Muscle of leg (tissue), 11 donors: Measurements from ENCODE around the gene PCBP3. TPM values are rescaled to one million over a fixed set of nuclear protein-coding genes. Genes with fewer than 3 reads are reported as not detected.
"Not testable (repeated sequence)": the region's sequence is repeated elsewhere in the genome, so short reads cannot be mapped to it uniquely, and the experiment has no call there.

Source experiments
- DNase-seq: peaks from one replicate; pipeline ENCODE4 v3.0.0; 2013
- H3K27ac ChIP-seq: one replicate; pipeline ENCODE4 v1.5.1; 2013; ENCODE audit warnings: mild to moderate bottlenecking, low read length, control low read depth
- H3K27me3 ChIP-seq: one replicate; pipeline ENCODE4 v1.6.1; 2013; ENCODE audit warnings: low read length; ENCODE audit not compliant: control insufficient read depth, insufficient read depth
- H3K36me3 ChIP-seq: one replicate; pipeline ENCODE4 v1.6.1; 2013; ENCODE audit warnings: low read length; ENCODE audit not compliant: control insufficient read depth, insufficient read depth
- H3K4me1 ChIP-seq: one replicate; pipeline ENCODE4 v1.6.1; 2013; ENCODE audit warnings: low read length; ENCODE audit not compliant: control insufficient read depth, insufficient read depth
- H3K4me3 ChIP-seq: one replicate; pipeline ENCODE4 v1.5.1; 2013; ENCODE audit warnings: low read length, control low read depth
- H3K9me3 ChIP-seq: replicated peaks from 2 replicates; pipeline ENCODE4 v1.6.1; 2013; ENCODE audit warnings: low read depth, low read length; ENCODE audit not compliant: control insufficient read depth
- WGBS: methylation state at CpG from one replicate; pipeline ENCODE4 v1.1.5; 2013; ENCODE audit warnings: missing lambda C conversion rate; ENCODE audit not compliant: insufficient coverage; 5-methylcytosine and 5-hydroxymethylcytosine counted together
- polyA plus RNA-seq, 8 donors: library from polyadenylated mRNA; unstranded; fragments of 120-200 nt; gene quantifications; one replicate each; pipeline versions ENCODE4 v1.2.1 to v1.2.3, GENCODE V29; 2013; ENCODE audit warnings: inconsistent platforms in 1 of 8, low replicate concordance in 1 of 8; ENCODE audit not compliant: insufficient read length in 8 of 8, insufficient read depth in 1 of 8
- total RNA-seq: library from RNA; stranded (reverse); fragments of 120-200 nt; gene quantifications from one replicate; pipeline ENCODE4 v1.2.4, GENCODE V29; 2013

The PCBP3 gene
- total and polyA plus RNA-seq, 9 donors: 0.76 to 2.3 (median 1.2) TPM

- WGBS: 73% methylated on average over 7 of the region's 7 CpGs
- Histone ChIP-seq H3K9me3 (no peaks in the 10 kb centered on the region), H3K27me3 (peaks cover 18% of the 10 kb centered on the region), H3K4me3 (no peak overlapping the region), H3K4me1 (peaks cover 4% of the 10 kb centered on the region), H3K36me3 (no peaks in the 10 kb centered on the region), H3K27ac (no peak overlapping the region)
- no peak for DNase-seq
Observed at GRCh38 chr21:45623436-45623835, 20.1 kb upstream of the PCBP3 start.

- H3K4me3 ChIP-seq, H3K27me3 ChIP-seq, H3K27ac ChIP-seq, H3K9me3 ChIP-seq, H3K36me3 ChIP-seq, DNase-seq, H3K4me1 ChIP-seq: not testable (repeated sequence)
- no CpG with 5 or more reads among the region's 2 CpGs for WGBS
Observed at GRCh38 chr21:45626127-45626526, 17.4 kb upstream of the PCBP3 start.

GRCh38 chr21:45629046-45629981, 14.2 kb upstream of the PCBP3 start:
- H3K36me3 ChIP-seq: no peaks in the 10 kb centered on the region
- H3K4me3 ChIP-seq: no peak overlapping the region
- H3K27me3 ChIP-seq: peaks cover 6% of the 10 kb centered on the region
- H3K27ac ChIP-seq: no peak overlapping the region
- WGBS: 80% methylated on average over 26 of the region's 31 CpGs
- no peak for DNase-seq
- no peaks in the 10 kb centered on the region for H3K9me3 ChIP-seq
- no peaks in the 10 kb centered on the region for H3K4me1 ChIP-seq

- no peaks in the 10 kb centered on the region for H3K36me3 ChIP-seq
- no peak for DNase-seq
- 86% methylated on average over 14 of the region's 16 CpGs for WGBS
Observed at GRCh38 chr21:45630066-45630694, 13.3 kb upstream of the PCBP3 start.

GRCh38 chr21:45630876-45631275, 12.6 kb upstream of the PCBP3 start:
- Histone ChIP-seq H3K9me3 (no peaks in the 10 kb centered on the region), H3K4me3 (no peak overlapping the region), H3K36me3 (no peaks in the 10 kb centered on the region), H3K27me3 (peaks cover 6% of the 10 kb centered on the region), H3K4me1 (no peaks in the 10 kb centered on the region), H3K27ac (no peak overlapping the region)
- 93% methylated on average over 21 of the region's 22 CpGs for WGBS
- no peak for DNase-seq

More at GRCh38 chr21:45630066-45630694, 13.3 kb upstream of the PCBP3 start:
- Histone ChIP-seq H3K27ac (no peak overlapping the region), H3K9me3 (no peaks in the 10 kb centered on the region), H3K27me3 (peaks cover 6% of the 10 kb centered on the region), H3K4me3 (no peak overlapping the region), H3K4me1 (no peaks in the 10 kb centered on the region)

- H3K9me3 ChIP-seq: no peaks in the 10 kb centered on the region
- no peak overlapping the region for H3K4me3 ChIP-seq
- H3K4me1 ChIP-seq: no peaks in the 10 kb centered on the region
- 82% methylated on average over 10 of the region's 11 CpGs for WGBS
- H3K36me3 ChIP-seq: no peaks in the 10 kb centered on the region
- DNase-seq: no peak
- H3K27ac ChIP-seq: no peak overlapping the region
- H3K27me3 ChIP-seq: peaks cover 6% of the 10 kb centered on the region
Observed at GRCh38 chr21:45631540-45631939, 12.0 kb upstream of the PCBP3 start.

- Histone ChIP-seq H3K27me3 (peaks cover 9% of the 10 kb centered on the region), H3K4me3 (no peak overlapping the region), H3K9me3 (no peaks in the 10 kb centered on the region), H3K27ac (no peak overlapping the region), H3K36me3 (no peaks in the 10 kb centered on the region), H3K4me1 (no peaks in the 10 kb centered on the region)
- no peak for DNase-seq
- WGBS: 91% methylated on average over 13 of the region's 13 CpGs
Observed at GRCh38 chr21:45632160-45632559, 11.4 kb upstream of the PCBP3 start.

GRCh38 chr21:45632637-45633251, 10.8 kb upstream of the PCBP3 start:
- Histone ChIP-seq H3K4me3 (no peak overlapping the region), H3K27me3 (peaks cover 11% of the 10 kb centered on the region), H3K27ac (no peak overlapping the region), H3K36me3 (no peaks in the 10 kb centered on the region), H3K9me3 (no peaks in the 10 kb centered on the region), H3K4me1 (no peaks in the 10 kb centered on the region)
- WGBS: 88% methylated on average over 11 of the region's 20 CpGs
- DNase-seq: no peak

GRCh38 chr21:45634511-45635183, 8.9 kb upstream of the PCBP3 start:
- Histone ChIP-seq H3K9me3 (no peaks in the 10 kb centered on the region), H3K4me1 (no peaks in the 10 kb centered on the region), H3K27me3 (peaks cover 17% of the 10 kb centered on the region), H3K27ac (no peak overlapping the region), H3K4me3 (no peak overlapping the region), H3K36me3 (no peaks in the 10 kb centered on the region)
- DNase-seq: no peak
- 30% methylated on average over 16 of the region's 18 CpGs for WGBS
